CD1c-positive myeloid dendritic cell (primary cell): ENCODE measurements around the gene RHEBL1.

Experiments
- DNase-seq: peaks from one replicate; pipeline ENCODE4 v3.0.0-alpha.2; 2016; ENCODE audit errors: extremely low spot score

Gene RHEBL1

GRCh38 chr12:49037111-49037946 lies 32.5 kb downstream of the RHEBL1 start:
- no peak for DNase-seq

GRCh38 chr12:49036029-49036428 lies 33.8 kb downstream of the RHEBL1 start:
- no peak for DNase-seq

GRCh38 chr12:49034286-49034622 lies 35.5 kb downstream of the RHEBL1 start:
- no peak for DNase-seq

GRCh38 chr12:49033611-49034285 lies 36.0 kb downstream of the RHEBL1 start:
- DNase-seq, result no peak

- DNase-seq, result no peak
Observed at GRCh38 chr12:49032679-49033447, 36.9 kb downstream of the RHEBL1 start.

- no peak for DNase-seq
Observed at GRCh38 chr12:49032276-49032675, 37.5 kb downstream of the RHEBL1 start.

- no peak for DNase-seq
Observed at GRCh38 chr12:49031573-49032161, 38.1 kb downstream of the RHEBL1 start.

GRCh38 chr12:49030714-49031572 lies 38.8 kb downstream of the RHEBL1 start:
- DNase-seq, result no peak

GRCh38 chr12:49030119-49030518 lies 39.7 kb downstream of the RHEBL1 start:
- no peak for DNase-seq

- DNase-seq, result no peak
Observed at GRCh38 chr12:49028666-49029275, 41.0 kb downstream of the RHEBL1 start.

- DNase-seq, result peak; percentile 34
Observed at GRCh38 chr12:49027846-49028555, 41.8 kb downstream of the RHEBL1 start.

- no peak for DNase-seq
Observed at GRCh38 chr12:49026678-49027480, 42.9 kb downstream of the RHEBL1 start.

- no peak for DNase-seq
Observed at GRCh38 chr12:49026101-49026500, 43.7 kb downstream of the RHEBL1 start.

- no peak for DNase-seq
Observed at GRCh38 chr12:49025463-49025862, 44.3 kb downstream of the RHEBL1 start.

GRCh38 chr12:49024543-49024942 lies 45.2 kb downstream of the RHEBL1 start:
- DNase-seq, result no peak

GRCh38 chr12:49023812-49024211 lies 46.0 kb downstream of the RHEBL1 start:
- no peak for DNase-seq

GRCh38 chr12:49022558-49023178 lies 47.1 kb downstream of the RHEBL1 start:
- DNase-seq, result no peak

- no peak for DNase-seq
Observed at GRCh38 chr12:49021292-49021915, 48.4 kb downstream of the RHEBL1 start.
